GM21528 (cell line): Measurements from ENCODE around the gene MT1H.

Experiments used
- ATAC-seq: cut with Tn5 transposase; IDR thresholded peaks from one replicate; pipeline ENCODE4 v1.9.1; 2021; ENCODE audit warnings: mild to moderate bottlenecking, moderate library complexity; ENCODE audit not compliant: unreplicated experiment, low FRiP score

MT1H gene

GRCh38 chr16:56682703-56683397 lies 13.2 kb downstream of the MT1H start:
- ATAC-seq = peak; percentile 16

GRCh38 chr16:56683424-56684172 lies 14.0 kb downstream of the MT1H start:
- ATAC-seq = no peak

- ATAC-seq = no peak
Observed at GRCh38 chr16:56684256-56684925, 14.8 kb downstream of the MT1H start.

- no peak for ATAC-seq
Observed at GRCh38 chr16:56684926-56685590, 15.4 kb downstream of the MT1H start.

GRCh38 chr16:56686758-56687157 lies 17.1 kb downstream of the MT1H start:
- no peak for ATAC-seq

- ATAC-seq = no peak
Observed at GRCh38 chr16:56688762-56689161, 19.1 kb downstream of the MT1H start.

- ATAC-seq = no peak
Observed at GRCh38 chr16:56689171-56689570, 19.6 kb downstream of the MT1H start.

GRCh38 chr16:56690420-56691122 lies 21.0 kb downstream of the MT1H start:
- no peak for ATAC-seq

GRCh38 chr16:56691885-56692284 lies 22.3 kb downstream of the MT1H start:
- no peak for ATAC-seq

GRCh38 chr16:56695246-56695645 lies 25.6 kb downstream of the MT1H start:
- no peak for ATAC-seq

- ATAC-seq = no peak
Observed at GRCh38 chr16:56697456-56698155, 28.0 kb downstream of the MT1H start.

- ATAC-seq = no peak
Observed at GRCh38 chr16:56700195-56700594, 30.6 kb downstream of the MT1H start.

GRCh38 chr16:56700631-56701030 lies 31.0 kb downstream of the MT1H start:
- ATAC-seq = no peak

GRCh38 chr16:56701534-56701933 lies 31.9 kb downstream of the MT1H start:
- ATAC-seq = no peak

GRCh38 chr16:56702836-56703235 lies 33.2 kb downstream of the MT1H start:
- no peak for ATAC-seq

GRCh38 chr16:56708525-56709442 lies 39.2 kb downstream of the MT1H start:
- ATAC-seq = no peak

- no peak for ATAC-seq
Observed at GRCh38 chr16:56709443-56710040, 39.9 kb downstream of the MT1H start.

GRCh38 chr16:56710181-56710737 lies 40.6 kb downstream of the MT1H start:
- no peak for ATAC-seq
